Right hindlimb (tissue), 1 donor: ENCODE data around the gene ACOT2.
"Not testable (repeated sequence)": the region's sequence is repeated elsewhere in the genome, so short reads cannot be mapped to it uniquely, and the experiment has no call there.

Source experiments
- DNase-seq: peaks from one replicate; pipeline ENCODE4 v3.0.0-alpha.2; 2018

ACOT2 gene

GRCh38 chr14:73569185-73569958 lies at the start of gene ACOT2:
ACOT2 (plus strand) TSS chr14:73569213; CDS start chr14:73569241, 28 bp downstream.
- peak; percentile 92 for DNase-seq

- no peak for DNase-seq
These were observed 47.8 kb upstream of the ACOT2 start for GRCh38 chr14:73521229-73521628.

DNA sequence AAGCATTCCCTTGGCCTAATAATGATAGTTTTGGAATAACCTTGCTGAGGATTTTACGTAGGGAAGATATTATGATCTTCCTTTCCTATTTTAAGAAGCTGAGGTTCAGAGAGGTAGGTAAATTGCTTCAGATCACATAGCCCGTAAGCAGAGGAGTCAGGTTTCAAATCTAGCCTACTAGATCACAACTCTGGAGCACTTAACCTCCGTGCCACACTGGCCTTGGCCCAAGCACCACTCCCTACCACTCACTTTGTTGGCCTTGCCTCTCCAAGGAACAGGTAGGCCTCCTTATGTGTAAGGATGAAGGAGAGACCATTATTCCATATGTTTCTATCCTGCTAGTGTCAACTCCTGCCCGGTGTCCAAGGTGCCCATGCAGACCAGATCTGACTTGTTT lies 44.5 kb upstream of the ACOT2 start:
- DNase-seq, result no peak

DNA sequence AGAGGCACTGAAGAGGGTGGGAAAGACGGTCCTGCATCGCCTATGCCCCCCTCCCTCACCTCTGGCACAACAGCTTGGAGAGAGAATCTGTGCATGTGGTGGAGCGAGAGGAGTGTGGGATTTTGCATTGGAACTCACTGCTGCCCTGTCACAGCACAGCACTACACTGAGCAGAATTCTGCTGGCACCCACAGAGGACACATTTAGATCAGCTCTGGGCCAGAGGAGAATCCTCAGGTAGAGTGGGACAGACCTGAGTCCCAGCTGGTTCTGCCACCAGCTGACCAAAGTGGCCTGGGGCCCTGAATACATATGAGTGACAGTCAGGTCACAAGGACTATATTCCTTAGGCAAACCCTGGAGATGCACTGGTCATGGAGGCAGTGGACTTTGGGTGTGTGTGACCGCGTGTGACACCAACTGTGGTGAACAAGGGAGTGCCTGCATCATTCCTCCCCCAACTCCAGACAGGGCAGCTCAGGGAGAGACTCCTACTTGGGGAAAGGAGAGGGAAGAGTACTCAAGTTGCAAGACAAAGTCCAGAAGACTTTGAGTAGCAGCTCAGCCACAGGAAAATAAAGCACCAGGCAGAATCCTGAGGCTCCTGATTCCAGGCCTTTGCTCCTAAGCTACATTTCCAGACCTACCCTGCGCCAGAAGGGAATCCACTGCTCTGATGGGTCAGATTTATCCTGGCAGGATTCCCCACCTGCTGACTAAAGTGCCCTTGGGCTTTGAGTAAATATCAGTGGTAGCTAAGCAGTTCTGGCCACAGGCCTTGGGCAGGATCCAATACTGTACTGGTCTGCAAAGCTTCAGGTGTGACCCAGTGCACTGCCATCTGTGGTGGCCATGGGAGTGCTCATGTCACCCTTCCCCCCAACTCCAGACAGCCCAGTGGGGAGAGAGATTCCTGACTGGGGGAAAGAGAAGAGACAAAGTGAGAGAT lies 42.7 kb upstream of the ACOT2 start:
- DNase-seq, result no peak

DNA sequence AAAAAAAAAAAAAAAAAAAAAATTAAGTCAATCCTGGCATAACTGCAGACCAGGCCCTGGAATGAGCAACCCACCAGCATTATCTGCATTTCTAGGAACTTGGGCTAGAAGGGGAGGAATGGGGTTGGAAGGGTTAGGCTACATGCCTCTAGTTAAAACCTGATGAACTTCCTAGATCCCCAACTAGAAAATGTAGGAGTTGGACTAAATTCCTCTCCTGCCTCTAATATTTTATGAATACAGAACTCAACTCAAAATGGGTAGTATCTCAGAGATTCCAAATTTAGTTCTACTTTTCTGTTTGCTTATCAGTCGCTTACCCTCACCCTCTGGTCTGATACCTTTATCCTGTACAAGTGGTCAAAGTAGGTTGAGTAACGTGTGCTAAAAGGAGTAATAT lies 39.7 kb upstream of the ACOT2 start:
- DNase-seq, result not testable (repeated sequence)

DNA sequence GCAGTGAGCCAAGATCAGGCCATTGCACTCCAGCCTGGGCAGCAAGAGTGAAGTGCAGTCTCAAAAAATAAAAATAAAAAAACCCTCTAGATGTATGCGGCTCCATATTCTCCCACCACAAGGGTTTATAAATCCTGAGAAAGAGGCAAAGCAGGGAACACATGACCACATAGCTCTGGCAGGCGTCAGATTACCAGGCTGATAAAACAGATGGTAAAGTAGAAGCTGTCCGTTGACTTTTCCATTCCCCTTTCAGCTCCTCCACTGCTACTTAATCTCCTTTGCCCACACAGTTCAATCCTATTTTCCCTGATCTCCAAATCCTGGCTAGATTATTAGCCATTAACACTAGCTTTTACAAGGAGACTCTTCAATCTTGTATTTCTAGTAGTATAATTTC lies 37.0 kb upstream of the ACOT2 start:
- DNase-seq, result not testable (repeated sequence)

DNA sequence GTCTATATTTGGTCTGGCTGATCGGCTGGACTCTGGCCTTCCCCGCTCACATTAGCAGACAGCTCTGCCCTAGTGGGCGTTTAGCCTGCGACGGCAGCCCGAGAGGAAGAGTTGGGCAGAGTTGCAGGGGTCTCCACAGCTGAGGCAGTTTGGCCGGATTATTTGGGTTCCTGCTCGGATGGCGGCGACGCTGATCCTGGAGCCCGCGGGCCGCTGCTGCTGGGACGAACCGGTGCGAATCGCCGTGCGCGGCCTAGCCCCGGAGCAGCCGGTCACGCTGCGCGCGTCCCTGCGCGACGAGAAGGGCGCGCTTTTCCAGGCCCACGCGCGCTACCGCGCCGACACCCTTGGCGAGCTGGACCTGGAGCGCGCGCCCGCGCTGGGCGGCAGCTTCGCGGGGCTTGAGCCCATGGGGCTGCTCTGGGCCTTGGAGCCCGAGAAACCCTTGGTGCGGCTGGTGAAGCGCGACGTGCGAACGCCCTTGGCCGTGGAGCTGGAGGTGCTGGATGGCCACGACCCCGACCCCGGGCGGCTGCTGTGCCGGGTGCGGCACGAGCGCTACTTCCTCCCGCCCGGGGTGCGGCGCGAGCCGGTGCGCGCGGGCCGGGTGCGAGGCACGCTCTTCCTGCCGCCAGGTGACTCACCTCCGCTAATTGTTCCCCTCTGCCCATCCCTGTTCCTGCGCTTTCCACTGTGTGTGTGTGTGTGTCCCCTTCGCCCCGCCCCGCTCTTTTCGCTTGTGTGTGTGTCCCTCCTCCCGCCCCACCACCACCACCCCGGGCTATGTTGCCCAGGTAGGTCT lies 31.6 kb upstream of the ACOT2 start:
- DNase-seq, result peak; percentile 50

DNA sequence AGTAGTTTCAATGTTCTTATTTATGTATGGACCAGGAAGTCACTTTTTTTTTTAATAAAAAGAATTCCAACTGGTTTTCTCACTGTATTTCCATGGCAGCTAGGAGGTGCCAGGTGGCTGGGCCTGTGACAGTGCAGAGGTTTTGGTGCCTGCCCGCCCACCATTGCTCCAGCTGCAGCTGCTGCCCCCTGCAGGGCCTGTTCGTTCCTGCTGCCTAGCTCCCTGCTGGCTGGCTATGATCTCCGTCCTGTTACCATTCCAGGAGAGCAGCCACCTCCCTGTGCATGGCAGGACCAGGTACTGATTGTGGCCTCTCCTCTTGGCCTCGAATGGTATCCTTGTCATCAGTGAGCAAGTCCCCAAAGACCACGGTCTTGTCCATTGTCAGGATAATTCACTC lies 30.0 kb upstream of the ACOT2 start:
- DNase-seq, result not testable (repeated sequence)

GRCh38 chr14:73542961-73543360 lies 26.1 kb upstream of the ACOT2 start:
- DNase-seq, result not testable (repeated sequence)

GRCh38 chr14:73545353-73545752 lies 23.7 kb upstream of the ACOT2 start:
- DNase-seq, result not testable (repeated sequence)

DNA sequence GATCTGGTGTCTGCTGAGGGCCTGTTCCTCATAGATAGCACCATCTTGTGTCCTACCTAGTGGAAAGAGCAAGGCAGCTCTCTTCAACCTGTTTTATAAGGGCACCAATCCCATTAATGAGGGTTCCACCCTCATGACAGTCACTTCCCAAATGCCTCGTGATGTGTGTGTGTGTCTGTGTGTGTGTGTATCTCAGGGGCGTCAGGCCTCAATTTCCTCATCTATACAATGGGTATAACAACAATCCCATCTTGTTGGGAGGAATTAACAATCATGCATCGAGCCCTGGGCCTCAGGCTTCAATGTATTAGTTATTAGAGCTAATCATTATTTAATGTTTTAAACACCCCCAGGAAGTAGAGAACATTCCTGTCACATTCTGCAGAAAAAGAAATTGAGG lies 19.9 kb upstream of the ACOT2 start:
- DNase-seq, result not testable (repeated sequence)

- not testable (repeated sequence) for DNase-seq
These were observed 19.0 kb upstream of the ACOT2 start for GRCh38 chr14:73549889-73550524.

- no peak for DNase-seq
These were observed 15.2 kb upstream of the ACOT2 start for GRCh38 chr14:73553845-73554244.

DNA sequence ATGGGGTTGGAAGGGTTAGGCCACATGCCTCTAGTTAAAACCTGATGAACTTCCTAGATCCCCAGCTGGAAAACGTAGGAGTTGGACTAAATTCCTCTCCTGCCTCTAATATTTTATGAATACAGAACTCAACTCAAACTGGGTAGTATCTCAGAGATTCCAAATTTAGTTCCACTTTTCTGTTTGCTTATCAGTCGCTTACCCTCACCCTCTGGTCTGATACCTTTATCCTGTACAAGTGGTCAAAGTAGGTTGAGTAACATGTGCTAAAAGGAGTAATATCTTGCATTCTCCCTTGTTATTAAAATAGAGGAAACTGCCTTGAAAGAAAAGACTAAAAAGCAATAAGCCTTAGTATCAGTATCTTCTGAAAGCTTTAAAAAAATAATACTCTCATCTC lies 11.8 kb upstream of the ACOT2 start:
- DNase-seq, result not testable (repeated sequence)

DNA sequence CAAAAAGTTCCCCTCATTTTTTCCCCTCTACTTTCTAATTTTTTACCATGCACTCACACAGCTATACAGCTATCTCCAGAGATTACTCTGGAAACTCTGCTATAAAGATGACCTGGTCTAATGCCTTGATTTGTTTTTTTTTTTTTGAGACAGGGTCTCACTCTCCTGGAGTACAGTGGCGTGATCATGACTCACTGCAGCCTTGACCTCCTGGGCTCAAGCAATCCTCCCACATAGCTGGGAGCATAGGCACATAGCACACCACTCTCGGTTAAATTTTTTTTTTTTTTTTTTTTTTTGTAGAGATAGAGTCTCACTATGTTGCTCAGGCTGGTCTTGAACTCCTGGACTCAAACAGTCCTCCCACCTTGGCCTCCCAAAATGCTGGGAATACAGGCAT lies 10.8 kb upstream of the ACOT2 start:
- DNase-seq, result not testable (repeated sequence)

GRCh38 chr14:73562256-73562655 lies 6.8 kb upstream of the ACOT2 start:
- not testable (repeated sequence) for DNase-seq

GRCh38 chr14:73562696-73563095 lies 6.3 kb upstream of the ACOT2 start:
- DNase-seq, result not testable (repeated sequence)

DNA sequence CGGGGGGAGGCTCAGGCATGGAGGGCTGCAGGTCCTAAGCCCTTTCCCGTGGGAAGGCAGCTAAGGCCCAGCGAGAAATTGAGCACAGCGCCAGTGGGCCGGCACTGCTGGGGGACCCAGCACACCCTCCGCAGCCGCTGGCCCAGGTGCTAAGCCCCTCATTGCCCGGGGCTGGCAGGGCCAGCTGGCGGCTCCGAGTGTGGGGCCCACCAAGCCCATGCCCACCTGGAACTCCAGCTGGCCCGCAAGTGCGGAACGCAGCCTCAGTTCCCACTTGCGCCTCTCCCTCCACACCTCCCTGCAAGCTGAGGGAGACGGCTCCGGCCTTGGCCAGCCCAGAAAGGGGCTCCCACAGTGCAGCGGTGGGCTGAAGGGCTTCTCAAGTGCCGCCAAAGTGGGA lies 2.6 kb upstream of the ACOT2 start:
- DNase-seq, result not testable (repeated sequence)

DNA sequence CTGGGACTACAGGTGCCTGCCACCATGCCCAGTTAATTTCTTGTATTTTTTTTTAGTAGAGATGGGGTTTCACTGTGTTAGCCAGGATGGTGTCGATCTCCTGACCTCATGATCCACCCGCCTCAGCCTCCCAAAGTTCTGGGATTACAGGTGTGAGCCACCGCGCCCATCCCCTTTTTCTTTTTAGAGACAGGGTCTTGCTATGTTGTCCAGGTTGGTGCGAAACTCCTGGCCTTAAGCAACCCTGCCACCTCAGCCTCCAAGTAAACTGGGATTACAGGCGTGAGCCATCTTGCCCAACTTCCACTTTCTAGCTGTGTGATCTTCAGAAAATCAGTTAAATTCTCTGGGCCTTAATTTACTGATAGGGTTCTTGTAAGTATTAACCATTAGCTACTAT lies 2.1 kb upstream of the ACOT2 start:
- not testable (repeated sequence) for DNase-seq

DNA sequence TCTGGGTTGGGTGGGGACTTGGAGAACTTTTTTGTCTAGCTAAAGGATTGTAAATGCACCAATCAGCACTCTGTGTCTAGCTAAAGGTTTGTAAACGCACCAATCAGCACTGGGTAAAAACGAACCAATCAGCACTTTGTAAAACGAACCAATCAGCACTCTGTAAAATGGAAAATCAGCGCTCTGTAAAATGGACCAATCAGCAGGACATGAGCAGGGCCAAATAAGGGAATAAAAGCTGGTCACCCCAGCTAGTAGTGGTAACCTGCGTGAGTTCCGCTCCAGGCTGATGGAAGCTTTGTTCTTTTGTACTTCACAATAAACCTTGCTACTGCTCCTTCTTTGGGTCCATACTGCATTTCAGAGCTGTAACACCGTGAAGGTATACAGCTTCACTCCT lies 1.7 kb upstream of the ACOT2 start:
- no peak for DNase-seq

GRCh38 chr14:73567951-73568885 lies 795 bp upstream of the ACOT2 start:
- DNase-seq, result peak; percentile 30
